ENCODE measurements around the gene PAPSS2.

Gene PAPSS2

GRCh38 chr10:87651801-87652200, 7.9 kb upstream of the PAPSS2 start:
- no peak overlapping the region for H3K27ac ChIP-seq (ENCODE audit: insufficient read depth in 1 of 2, low read depth in 1 of 2, low read length in 2 of 2, poor library complexity in 1 of 2, severe bottlenecking in 2 of 2)
- no peaks in the 10 kb centered on the region for H3K36me3 ChIP-seq (ENCODE audit: control insufficient read depth in 4 of 4, insufficient read depth in 4 of 4, low read length in 3 of 4)
- H3K4me3 ChIP-seq (ENCODE audit: control insufficient read depth in 1 of 7, extremely low read depth in 1 of 7, insufficient read depth in 4 of 7, low read depth in 2 of 7, low read length in 6 of 7): no peak overlapping the region
- no peaks in the 10 kb centered on the region for H3K9me3 ChIP-seq (ENCODE audit: control extremely low read depth in 1 of 5, control insufficient read depth in 4 of 5, insufficient read depth in 2 of 5, low read depth in 1 of 5, low read length in 4 of 5)
- ChIA-PET POLR2A (no interaction called here), CTCF (no interaction called here)
- WGBS (ENCODE audit: insufficient coverage): 98% methylated on average over 6 of the region's 6 CpGs
- no peaks in the 10 kb centered on the region for H3K4me1 ChIP-seq (ENCODE audit: control extremely low read depth in 1 of 4, control insufficient read depth in 4 of 4, insufficient read depth in 4 of 4, low read length in 3 of 4)
- no peaks in the 10 kb centered on the region for H3K27me3 ChIP-seq (replicated peaks in 2 of 5; ENCODE audit: control insufficient read depth in 4 of 5, insufficient read depth in 5 of 5, low read length in 4 of 5)
- no peak for DNase-seq

- no peak for DNase-seq
- Histone ChIP-seq H3K9me3 (ENCODE audit: control extremely low read depth in 1 of 5, control insufficient read depth in 4 of 5, insufficient read depth in 2 of 5, low read depth in 1 of 5, low read length in 4 of 5) (no peaks in the 10 kb centered on the region), H3K4me3 (ENCODE audit: control insufficient read depth in 1 of 7, extremely low read depth in 1 of 7, insufficient read depth in 4 of 7, low read depth in 2 of 7, low read length in 6 of 7) (no peak overlapping the region), H3K27ac (ENCODE audit: insufficient read depth in 1 of 2, low read depth in 1 of 2, low read length in 2 of 2, poor library complexity in 1 of 2, severe bottlenecking in 2 of 2) (no peak overlapping the region), H3K4me1 (ENCODE audit: control extremely low read depth in 1 of 4, control insufficient read depth in 4 of 4, insufficient read depth in 4 of 4, low read length in 3 of 4) (no peaks in the 10 kb centered on the region), H3K27me3 (replicated peaks in 2 of 5; ENCODE audit: control insufficient read depth in 4 of 5, insufficient read depth in 5 of 5, low read length in 4 of 5) (no peaks in the 10 kb centered on the region), H3K36me3 (ENCODE audit: control insufficient read depth in 4 of 4, insufficient read depth in 4 of 4, low read length in 3 of 4) (no peaks in the 10 kb centered on the region)
- WGBS (ENCODE audit: insufficient coverage): 88% methylated on average over 1 of the region's 1 CpG
- POLR2A ChIA-PET: no interaction called here
- CTCF ChIA-PET: no interaction called here
Observed at GRCh38 chr10:87652261-87652660, 7.4 kb upstream of the PAPSS2 start.

- WGBS (ENCODE audit: insufficient coverage): 50% methylated on average over 1 of the region's 1 CpG
- Histone ChIP-seq H3K36me3 (ENCODE audit: control insufficient read depth in 4 of 4, insufficient read depth in 4 of 4, low read length in 3 of 4) (no peaks in the 10 kb centered on the region), H3K4me3 (ENCODE audit: control insufficient read depth in 1 of 7, extremely low read depth in 1 of 7, insufficient read depth in 4 of 7, low read depth in 2 of 7, low read length in 6 of 7) (no peak overlapping the region), H3K4me1 (ENCODE audit: control extremely low read depth in 1 of 4, control insufficient read depth in 4 of 4, insufficient read depth in 4 of 4, low read length in 3 of 4) (no peaks in the 10 kb centered on the region), H3K27me3 (replicated peaks in 2 of 5; ENCODE audit: control insufficient read depth in 4 of 5, insufficient read depth in 5 of 5, low read length in 4 of 5) (no peaks in the 10 kb centered on the region), H3K9me3 (ENCODE audit: control extremely low read depth in 1 of 5, control insufficient read depth in 4 of 5, insufficient read depth in 2 of 5, low read depth in 1 of 5, low read length in 4 of 5) (no peaks in the 10 kb centered on the region), H3K27ac (ENCODE audit: insufficient read depth in 1 of 2, low read depth in 1 of 2, low read length in 2 of 2, poor library complexity in 1 of 2, severe bottlenecking in 2 of 2) (no peak overlapping the region)
- CTCF ChIA-PET: interaction anchor here (0.8 kb wide), 1 partner anchor 81 kb away, joined by 3 read pairs; no protein-coding TSS in a partner anchor
- no peak for DNase-seq
- POLR2A ChIA-PET: no interaction called here
Observed at GRCh38 chr10:87654212-87654611, 5.5 kb upstream of the PAPSS2 start.

- peaks cover 5 to 11% (median 7%) of the 10 kb centered on the region in 4 experiments for H3K4me1 ChIP-seq (ENCODE audit: control extremely low read depth in 1 of 4, control insufficient read depth in 4 of 4, insufficient read depth in 4 of 4, low read length in 3 of 4)
- DNase-seq: peak; percentile 50 to 72 (median 67)
- H3K27ac ChIP-seq (ENCODE audit: insufficient read depth in 1 of 2, low read depth in 1 of 2, low read length in 2 of 2, poor library complexity in 1 of 2, severe bottlenecking in 2 of 2): no peak overlapping the region
- CTCF ChIA-PET: interaction anchor here (1.0 to 2.8 kb wide), 7 partner anchors 10 to 130 kb away, joined by 3 to 15 read pairs (median 5); no protein-coding TSS in a partner anchor
- no peaks in the 10 kb centered on the region for H3K9me3 ChIP-seq (ENCODE audit: control extremely low read depth in 1 of 5, control insufficient read depth in 4 of 5, insufficient read depth in 2 of 5, low read depth in 1 of 5, low read length in 4 of 5)
- H3K36me3 ChIP-seq (ENCODE audit: control insufficient read depth in 4 of 4, insufficient read depth in 4 of 4, low read length in 3 of 4): no peaks in the 10 kb centered on the region
- H3K4me3 ChIP-seq (ENCODE audit: control insufficient read depth in 1 of 7, extremely low read depth in 1 of 7, insufficient read depth in 4 of 7, low read depth in 2 of 7, low read length in 6 of 7): no peak overlapping the region
- POLR2A ChIA-PET: no interaction called here
- 92% methylated on average over 2 of the region's 4 CpGs for WGBS (ENCODE audit: insufficient coverage)
- H3K27me3 ChIP-seq (replicated peaks in 2 of 5; ENCODE audit: control insufficient read depth in 4 of 5, insufficient read depth in 5 of 5, low read length in 4 of 5): peaks cover 0 to 16% (median 5%) of the 10 kb centered on the region in 5 experiments
Observed at GRCh38 chr10:87656431-87657072, 3.1 kb upstream of the PAPSS2 start.

- WGBS (ENCODE audit: insufficient coverage): 100% methylated on average over 3 of the region's 5 CpGs
- Histone ChIP-seq H3K27ac (ENCODE audit: insufficient read depth in 1 of 2, low read depth in 1 of 2, low read length in 2 of 2, poor library complexity in 1 of 2, severe bottlenecking in 2 of 2) (no peak overlapping the region), H3K27me3 (replicated peaks in 2 of 5; ENCODE audit: control insufficient read depth in 4 of 5, insufficient read depth in 5 of 5, low read length in 4 of 5) (peaks cover 0 to 21% (median 5%) of the 10 kb centered on the region in 5 experiments), H3K4me1 (ENCODE audit: control extremely low read depth in 1 of 4, control insufficient read depth in 4 of 4, insufficient read depth in 4 of 4, low read length in 3 of 4) (peaks cover 5 to 11% (median 7%) of the 10 kb centered on the region in 4 experiments), H3K9me3 (ENCODE audit: control extremely low read depth in 1 of 5, control insufficient read depth in 4 of 5, insufficient read depth in 2 of 5, low read depth in 1 of 5, low read length in 4 of 5) (no peaks in the 10 kb centered on the region), H3K36me3 (ENCODE audit: control insufficient read depth in 4 of 4, insufficient read depth in 4 of 4, low read length in 3 of 4) (no peaks in the 10 kb centered on the region), H3K4me3 (ENCODE audit: control insufficient read depth in 1 of 7, extremely low read depth in 1 of 7, insufficient read depth in 4 of 7, low read depth in 2 of 7, low read length in 6 of 7) (no peak overlapping the region)
- POLR2A ChIA-PET: interaction anchor here (0.6 kb wide), 1 partner anchor 922 kb away, joined by 3 read pairs; no protein-coding TSS in a partner anchor
- CTCF ChIA-PET: interaction anchor here (0.7 to 2.8 kb wide), 11 partner anchors 8 to 129 kb away, joined by 3 to 15 read pairs (median 4); no protein-coding TSS in a partner anchor
- no peak for DNase-seq
Observed at GRCh38 chr10:87657371-87657770, 2.3 kb upstream of the PAPSS2 start.

- no peak for DNase-seq
- Histone ChIP-seq H3K27ac (ENCODE audit: insufficient read depth in 1 of 2, low read depth in 1 of 2, low read length in 2 of 2, poor library complexity in 1 of 2, severe bottlenecking in 2 of 2) (no peak overlapping the region), H3K27me3 (replicated peaks in 2 of 5; ENCODE audit: control insufficient read depth in 4 of 5, insufficient read depth in 5 of 5, low read length in 4 of 5) (peaks cover 0 to 21% (median 5%) of the 10 kb centered on the region in 5 experiments), H3K9me3 (ENCODE audit: control extremely low read depth in 1 of 5, control insufficient read depth in 4 of 5, insufficient read depth in 2 of 5, low read depth in 1 of 5, low read length in 4 of 5) (no peaks in the 10 kb centered on the region), H3K4me3 (ENCODE audit: control insufficient read depth in 1 of 7, extremely low read depth in 1 of 7, insufficient read depth in 4 of 7, low read depth in 2 of 7, low read length in 6 of 7) (no peak overlapping the region), H3K4me1 (ENCODE audit: control extremely low read depth in 1 of 4, control insufficient read depth in 4 of 4, insufficient read depth in 4 of 4, low read length in 3 of 4) (peaks cover 5 to 11% (median 7%) of the 10 kb centered on the region in 4 experiments), H3K36me3 (ENCODE audit: control insufficient read depth in 4 of 4, insufficient read depth in 4 of 4, low read length in 3 of 4) (no peaks in the 10 kb centered on the region)
- ChIA-PET POLR2A (interaction anchor here (0.6 kb wide), 1 partner anchor 256 kb away, joined by 4 read pairs; no protein-coding TSS in a partner anchor), CTCF (interaction anchor here (0.7 to 2.8 kb wide), 7 partner anchors 10 to 115 kb away, joined by 3 to 15 read pairs (median 4); no protein-coding TSS in a partner anchor)
- 100% methylated on average over 3 of the region's 5 CpGs for WGBS (ENCODE audit: insufficient coverage)
Observed at GRCh38 chr10:87658321-87658795, 1.3 kb upstream of the PAPSS2 start.

Data from common myeloid progenitor, CD34-positive (primary cell).